GM12878 (cell line): ENCODE measurements around the gene MAB21L4. TPM values are rescaled to one million over a fixed set of nuclear protein-coding genes. Genes with fewer than 3 reads are reported as not detected.

Source experiments
- ATAC-seq: fragments of 200-7000 bp; cut with Tn5 transposase; 3 replicates; pipeline ENCODE4 v1.9.1; 2020; ENCODE audit warnings: mild to moderate bottlenecking, moderate library complexity
- BruUV-seq: library from RNA; stranded (reverse); fragments of 400-500 nt; replicated peaks from 2 replicates; lab custom pipeline; 2021; lab: Mats Ljungman, UMichigan
- CTCF ChIA-PET: fragments of 300-600 bp; sonication (Branson Sonifier 250); formaldehyde crosslinking; extraction: SDS; loops from one replicate; lab custom pipeline; 2021; ENCODE audit warnings: inconsistent platforms; lab: Yijun Ruan, JAX
- POLR2A ChIA-PET: fragments of 350-600 bp; formaldehyde crosslinking; extraction: SDS; loops from one replicate; lab custom pipeline; 2021; ENCODE audit warnings: inconsistent platforms; lab: Charles Lee
- RAD21 ChIA-PET: fragments of 300-600 bp; sonication (Branson Sonifier 250); formaldehyde crosslinking; loops from one replicate; lab custom pipeline; 2023; ENCODE audit warnings: antibody characterized with exemption; ENCODE audit not compliant: unreplicated experiment; lab: Charles Lee
- SMC1A ChIA-PET: fragments of 300-600 bp; sonication (Branson Sonifier 250); formaldehyde crosslinking; loops from one replicate; lab custom pipeline; 2023; ENCODE audit not compliant: unreplicated experiment, uncharacterized antibody; lab: Charles Lee
- DNase-seq: peaks from one replicate; pipeline ENCODE4 v3.0.0-alpha.2; 2011; ENCODE audit warnings: low read depth, low spot score
- FAIRE-seq: peaks from 3 replicates; lab custom pipeline; 2011; peaks lifted over from hg19 to GRCh38; lab: Jason Lieb, UNC
- H2AFZ ChIP-seq: 2 replicates; pipeline ENCODE4 v1.6.0; 2011; ENCODE audit warnings: low read depth, low read length, control low read depth; ENCODE audit not compliant: control insufficient read depth
- H3K27ac ChIP-seq: 2 replicates; pipeline ENCODE4 v1.5.1; 2011; ENCODE audit warnings: control low read depth; ENCODE audit not compliant: control insufficient read depth, insufficient read depth
- H3K27me3 ChIP-seq, 2 experiments: replicated peaks in 1 of 2; 2 replicates each; pipeline versions ENCODE4 v1.6.0 to v1.6.1; 2011; ENCODE audit warnings: low read length in 1 of 2; ENCODE audit not compliant: control insufficient read depth in 2 of 2, insufficient read depth in 2 of 2
- H3K36me3 ChIP-seq, 2 experiments: 2 replicates each; pipeline ENCODE4 v1.5.1; 2011; ENCODE audit warnings: low read length in 1 of 2; ENCODE audit not compliant: control insufficient read depth in 2 of 2, insufficient read depth in 2 of 2
- H3K4me1 ChIP-seq: 2 replicates; pipeline ENCODE4 v1.6.1; 2011; ENCODE audit warnings: mild to moderate bottlenecking, low read length, moderate library complexity, mixed read lengths; ENCODE audit not compliant: control insufficient read depth, insufficient read depth
- H3K4me2 ChIP-seq: 2 replicates; pipeline ENCODE4 v1.6.0; 2011; ENCODE audit warnings: control low read depth; ENCODE audit not compliant: control insufficient read depth, insufficient read depth
- H3K4me3 ChIP-seq: fragments of 200-600 bp; sonication (generic); 2 replicates; pipeline ENCODE4 v1.5.1; 2016
- H3K79me2 ChIP-seq: 2 replicates; pipeline ENCODE4 v1.6.0; 2011; ENCODE audit warnings: low read length; ENCODE audit not compliant: control insufficient read depth, insufficient read depth
- H3K9ac ChIP-seq: 2 replicates; pipeline ENCODE4 v1.8.0; 2011; ENCODE audit warnings: low read length, control low read depth, mixed read lengths; ENCODE audit not compliant: control insufficient read depth, insufficient read depth
- H3K9me3 ChIP-seq: replicated peaks from 3 replicates; pipeline ENCODE4 v1.5.1; 2011; ENCODE audit warnings: mild to moderate bottlenecking, low read length; ENCODE audit not compliant: control insufficient read depth, insufficient read depth
- H4K20me1 ChIP-seq: 2 replicates; pipeline ENCODE4 v1.6.0; 2011; ENCODE audit not compliant: control insufficient read depth, insufficient read depth
- BACH1 ChIP-seq: fragments of 450-650 bp; IDR thresholded peaks from 2 replicates; pipeline ENCODE4 v1.6.1; 2017; ENCODE audit warnings: mild to moderate bottlenecking, borderline replicate concordance
- ESRRA ChIP-seq: IDR thresholded peaks from 2 replicates; pipeline ENCODE4 v1.6.1; 2012; ENCODE audit warnings: mild to moderate bottlenecking, low read length, improper control_type of control experiment
- PRDM15 ChIP-seq: fragments of 450-650 bp; formaldehyde crosslinking; IDR thresholded peaks from 2 replicates; pipeline ENCODE4 v1.4.0; 2020; ENCODE audit warnings: mild to moderate bottlenecking, moderate library complexity
- USF1 ChIP-seq: IDR thresholded peaks from 2 replicates; pipeline ENCODE4 v1.6.1; 2011; ENCODE audit warnings: borderline replicate concordance, low read depth, mild to moderate bottlenecking, moderate library complexity, mixed read lengths, low read length; ENCODE audit not compliant: insufficient read depth; ENCODE audit errors: extremely low read length
- WGBS: methylation state at CpG from one replicate; pipeline ENCODE4 v1.1.6; 2016; ENCODE audit warnings: low lambda C conversion rate; ENCODE audit not compliant: insufficient replicate concordance, insufficient coverage; ENCODE audit errors: missing lambda C conversion rate; 5-methylcytosine and 5-hydroxymethylcytosine counted together
- in situ Hi-C: fragments of 300-500 bp; cut with MboI; formaldehyde crosslinking; loops from 9 replicates; pipeline ENCODE4 v1.14.3; 2018; ENCODE audit warnings: mixed read lengths
- intact Hi-C: fragments of 100-400 bp; cut with micrococcal nuclease; formaldehyde crosslinking; loops from one replicate; pipeline ENCODE4 v1.14.2; 2022; ENCODE audit not compliant: unreplicated experiment
- polyA plus RNA-seq, 11 experiments: library from polyadenylated mRNA; depleted of rRNA in 4 of 11; unstranded in 6 of 11; stranded (reverse) in 5 of 11; fragments of >200 nt; fragmentation: Nextera tagmentation in 4 of 11; fragmentation: Illumina TruSeq in 1 of 11; extraction: Ambion mirVana in 4 of 11; extraction: Trizol in 1 of 11; gene quantifications; 1 replicate in 1 of 11; 2 replicates in 10 of 11; pipeline versions ENCODE4 v1.2.1 to v1.2.3, GENCODE V29; 2011 to 2016; ENCODE audit warnings: inconsistent platforms in 2 of 11, missing spikeins in 2 of 11, low read depth in 1 of 11
- total RNA-seq, 4 experiments: library from RNA; depleted of rRNA in 3 of 4; stranded (reverse); fragments of >200 nt in 3 of 4; fragmentation: Illumina TruSeq in 1 of 4; extraction: Trizol in 1 of 4; gene quantifications; 2 replicates each; pipeline versions ENCODE4 v1.2.1 to v1.2.3, GENCODE V29; 2013 to 2021

Gene MAB21L4
- total and polyA plus RNA-seq, 10 of the 15 experiments (the other 5 are each of a cell fraction or from before 2014, with no cell fraction given): 0.03 TPM; not detected in 9

- no peak overlapping the region for H3K9ac ChIP-seq
- in situ Hi-C loops: no loop called here
- no peak for DNase-seq
- H3K4me2 ChIP-seq: no peak overlapping the region
- ATAC-seq: no peak
- ChIA-PET SMC1A (no interaction called here), POLR2A (no interaction called here), CTCF (no interaction called here), RAD21 (no interaction called here)
- FAIRE-seq: no peak
- H3K27me3 ChIP-seq: no peaks in the 10 kb centered on the region
- no peaks in the 10 kb centered on the region for H4K20me1 ChIP-seq
- H3K36me3 ChIP-seq: no peaks in the 10 kb centered on the region
- TF ChIP-seq PRDM15 (CRISPR knock-in tag) (no peak), ESRRA (no peak), BACH1 (no peak), USF1 (no peak)
- H3K4me3 ChIP-seq: no peak overlapping the region
- H3K9me3 ChIP-seq: no peaks in the 10 kb centered on the region
- no TSS peak for BruUV-seq
- intact Hi-C loops: no loop called here
- H3K79me2 ChIP-seq: no peaks in the 10 kb centered on the region
- no peak overlapping the region for H3K27ac ChIP-seq
- no peaks in the 10 kb centered on the region for H3K4me1 ChIP-seq
- H2AFZ ChIP-seq: no peak overlapping the region
- WGBS: 64% methylated on average over 9 of the region's 9 CpGs
Measured at GRCh38 chr2:240894006-240894405, 1.9 kb downstream of the MAB21L4 start.
